Spleen (tissue), 7 donors: ENCODE results near the gene AIG1.

Experiments used
- POLR2A ChIP-seq, 3 donors: fragments of 450-650 bp; IDR thresholded peaks; one replicate each; pipeline ENCODE4 v1.5.1; 2017; ENCODE audit warnings: antibody characterized with exemption in 3 of 3, mild to moderate bottlenecking in 1 of 3
- POLR2AphosphoS5 ChIP-seq, 3 donors: sonication (generic); formaldehyde crosslinking; IDR thresholded peaks; one replicate each; pipeline ENCODE4 v1.5.1; 2017; ENCODE audit warnings: antibody characterized with exemption in 3 of 3
- TF ChIP-seq, protein P1 (sequence below), 11 experiments: fragments of 200-600 bp in 7 of 11; fragments of 450-650 bp in 4 of 11; sonication (generic) in 4 of 11; IDR thresholded peaks in 8 of 11; conservative IDR thresholded peaks in 3 of 11; 1 replicate in 7 of 11; 2 replicates in 4 of 11; pipeline versions ENCODE4 v1.4.0 to v1.8.0; 2016 to 2021; ENCODE audit warnings: antibody characterized with exemption in 11 of 11, inconsistent platforms in 4 of 11, mild to moderate bottlenecking in 1 of 11
- donor health status: DM: no; HTN: no; CAD: no; lungs with moderate emphysema.
- donor health status: DM: no; HTN: no; CAD: no.
- donor health status: DM: no; HTN: no; CAD: no.

DNA sequence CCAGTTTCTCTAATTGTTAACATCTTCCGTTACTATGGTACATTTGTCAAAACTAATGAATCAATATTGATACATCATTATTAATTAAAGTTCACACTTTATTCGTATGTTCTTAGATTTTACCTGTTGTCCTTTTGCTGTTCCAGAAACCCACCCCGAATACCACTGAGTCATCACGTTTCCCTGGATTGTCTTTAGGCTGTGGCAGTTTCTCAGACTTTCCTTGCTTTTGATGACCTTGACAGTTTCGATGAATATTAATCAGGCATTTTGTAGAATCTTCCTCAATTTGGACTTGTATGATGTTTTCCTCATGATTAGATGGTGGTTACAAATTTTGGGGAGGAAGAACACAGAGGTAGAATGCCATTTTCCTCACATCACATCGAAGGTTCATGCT, 39.1 kb upstream of the AIG1 start:
- TF ChIP-seq, protein P1, sequence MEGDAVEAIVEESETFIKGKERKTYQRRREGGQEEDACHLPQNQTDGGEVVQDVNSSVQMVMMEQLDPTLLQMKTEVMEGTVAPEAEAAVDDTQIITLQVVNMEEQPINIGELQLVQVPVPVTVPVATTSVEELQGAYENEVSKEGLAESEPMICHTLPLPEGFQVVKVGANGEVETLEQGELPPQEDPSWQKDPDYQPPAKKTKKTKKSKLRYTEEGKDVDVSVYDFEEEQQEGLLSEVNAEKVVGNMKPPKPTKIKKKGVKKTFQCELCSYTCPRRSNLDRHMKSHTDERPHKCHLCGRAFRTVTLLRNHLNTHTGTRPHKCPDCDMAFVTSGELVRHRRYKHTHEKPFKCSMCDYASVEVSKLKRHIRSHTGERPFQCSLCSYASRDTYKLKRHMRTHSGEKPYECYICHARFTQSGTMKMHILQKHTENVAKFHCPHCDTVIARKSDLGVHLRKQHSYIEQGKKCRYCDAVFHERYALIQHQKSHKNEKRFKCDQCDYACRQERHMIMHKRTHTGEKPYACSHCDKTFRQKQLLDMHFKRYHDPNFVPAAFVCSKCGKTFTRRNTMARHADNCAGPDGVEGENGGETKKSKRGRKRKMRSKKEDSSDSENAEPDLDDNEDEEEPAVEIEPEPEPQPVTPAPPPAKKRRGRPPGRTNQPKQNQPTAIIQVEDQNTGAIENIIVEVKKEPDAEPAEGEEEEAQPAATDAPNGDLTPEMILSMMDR (IDR thresholded peaks at IDR 0.05 in 8 of 11, conservative IDR thresholded peaks at IDR 0.05 in 3 of 11) = no peak
- TF ChIP-seq POLR2A (IDR thresholded peaks at IDR 0.05) (no peak), POLR2AphosphoS5 (IDR thresholded peaks at IDR 0.05) (no peak)
